ENCODE measurements around the gene CRACR2B. TPM values are rescaled to one million over a fixed set of nuclear protein-coding genes. Genes with fewer than 3 reads are reported as not detected.

Gene CRACR2B
- total RNA-seq, 2 experiments from 2014 or later: 2.9 to 3.4 TPM

GRCh38 chr11:820655-821511, 6.8 kb upstream of the CRACR2B start:
- ChIA-PET CTCF (no interaction called here), POLR2A (interaction anchor here (0.5 to 2.4 kb wide), 4 partner anchors 10 to 207 kb away, joined by 6 to 16 read pairs (median 12); partner anchors contain the start of genes CD151 and RPLP2)

GRCh38 chr11:821512-822371, 6.0 kb upstream of the CRACR2B start:
- POLR2A ChIA-PET: no interaction called here

GRCh38 chr11:823441-824291, 4.1 kb upstream of the CRACR2B start:
- ChIA-PET CTCF (no interaction called here), POLR2A (no interaction called here)

More at GRCh38 chr11:821512-822371, 6.0 kb upstream of the CRACR2B start:
- CTCF ChIA-PET: no interaction called here

- ChIA-PET POLR2A (no interaction called here), CTCF (no interaction called here)
Observed at GRCh38 chr11:824292-824880, 3.3 kb upstream of the CRACR2B start.

- CTCF ChIA-PET: interaction anchor here (0.8 kb wide), 1 partner anchor 28 kb away, joined by 4 read pairs; no protein-coding TSS in a partner anchor
- POLR2A ChIA-PET: no interaction called here
Observed at GRCh38 chr11:824942-825341, 2.8 kb upstream of the CRACR2B start.

GRCh38 chr11:825366-826226, 2.1 kb upstream of the CRACR2B start:
- ChIA-PET POLR2A (no interaction called here), CTCF (interaction anchor here (0.8 to 1.0 kb wide), 2 partner anchors 23 to 29 kb away, joined by 3 to 4 read pairs; no protein-coding TSS in a partner anchor)

- POLR2A ChIA-PET: no interaction called here
- CTCF ChIA-PET: interaction anchor here (1.0 kb wide), 1 partner anchor 22 kb away, joined by 3 read pairs; no protein-coding TSS in a partner anchor
Observed at GRCh38 chr11:826227-826621, 1.5 kb upstream of the CRACR2B start.

- ChIA-PET POLR2A (no interaction called here), CTCF (interaction anchor here (1.6 kb wide), 1 partner anchor 11 kb away, joined by 5 read pairs; no protein-coding TSS in a partner anchor)
Observed at GRCh38 chr11:826836-827145, 928 bp upstream of the CRACR2B start.

GRCh38 chr11:827146-827896, 398 bp upstream of the CRACR2B start:
- ChIA-PET CTCF (interaction anchor here (1.6 kb wide), 1 partner anchor 11 kb away, joined by 5 read pairs; no protein-coding TSS in a partner anchor), POLR2A (interaction anchor here (0.7 kb wide), 1 partner anchor 8 kb away, joined by 5 read pairs; the partner anchor contains the start of gene PNPLA2)

- CTCF ChIA-PET: interaction anchor here (0.7 to 1.8 kb wide), 3 partner anchors 10 to 30 kb away, joined by 3 to 7 read pairs (median 5); no protein-coding TSS in a partner anchor
- POLR2A ChIA-PET: interaction anchor here (1.0 kb wide), 1 partner anchor 12 kb away, joined by 3 read pairs; no protein-coding TSS in a partner anchor
Observed at GRCh38 chr11:828506-829175, 922 bp downstream of the CRACR2B start.

GRCh38 chr11:829176-829846, 1.6 kb downstream of the CRACR2B start:
- ChIA-PET CTCF (interaction anchor here (0.7 to 1.8 kb wide), 2 partner anchors 12 to 30 kb away, joined by 3 to 7 read pairs; no protein-coding TSS in a partner anchor), POLR2A (interaction anchor here (1.0 to 1.7 kb wide), 2 partner anchors 10 to 11 kb away, joined by 3 to 9 read pairs; partner anchors contain the start of gene PNPLA2)

GRCh38 chr11:829847-830294, 2.2 kb downstream of the CRACR2B start:
- POLR2A ChIA-PET: interaction anchor here (1.0 to 1.7 kb wide), 2 partner anchors 10 to 11 kb away, joined by 3 to 9 read pairs; partner anchors contain the start of gene PNPLA2
- CTCF ChIA-PET: interaction anchor here (0.6 to 1.8 kb wide), 2 partner anchors 11 to 33 kb away, joined by 3 to 7 read pairs; no protein-coding TSS in a partner anchor

- POLR2A ChIA-PET: interaction anchor here (1.5 to 1.7 kb wide), 3 partner anchors 10 to 22 kb away, joined by 4 to 9 read pairs (median 6); partner anchors contain the start of gene PNPLA2
- CTCF ChIA-PET: interaction anchor here (0.6 to 2.3 kb wide), 5 partner anchors 10 to 221 kb away, joined by 3 to 7 read pairs (median 4); partner anchors contain the start of genes POLR2L and TSPAN4
Observed at GRCh38 chr11:830295-831117, 2.8 kb downstream of the CRACR2B start.

- POLR2A ChIA-PET: interaction anchor here (1.5 to 2.5 kb wide), 4 partner anchors 10 to 22 kb away, joined by 4 to 13 read pairs (median 8); partner anchors contain the start of gene PNPLA2
- CTCF ChIA-PET: interaction anchor here (1.1 to 2.3 kb wide), 4 partner anchors 12 to 220 kb away, joined by 3 to 6 read pairs (median 4); partner anchors contain the start of genes POLR2L and TSPAN4
Observed at GRCh38 chr11:831118-831864, 3.6 kb downstream of the CRACR2B start.

Data from activated CD8-positive, alpha-beta memory T cell treated with anti-CD3 and anti-CD28 coated beads for 36 hours (primary cell).